IMR-90 (cell line): ENCODE results near the gene BMP2K.

ENCODE experiments used
- BHLHE40 ChIP-seq: fragments of 150-350 bp; IDR thresholded peaks from 2 replicates; pipeline ENCODE4 v1.6.1; 2016; ENCODE audit warnings: mild to moderate bottlenecking, low read depth, low read length
- CHD1 ChIP-seq: IDR thresholded peaks from 2 replicates; pipeline ENCODE4 v1.6.1; 2012; ENCODE audit warnings: low read depth, low read length, improper control_type of control experiment
- FOS ChIP-seq: fragments of 150-350 bp; IDR thresholded peaks from 2 replicates; pipeline ENCODE4 v1.6.1; 2016; ENCODE audit warnings: low read depth, low read length
- MXI1 ChIP-seq: IDR thresholded peaks from 2 replicates; pipeline ENCODE4 v1.6.1; 2012; ENCODE audit warnings: low read depth, mild to moderate bottlenecking, low read length, moderate library complexity, borderline replicate concordance
- NFE2L2 ChIP-seq: fragments of 150-350 bp; IDR thresholded peaks from 2 replicates; pipeline ENCODE4 v1.6.1; 2016; ENCODE audit warnings: low read depth, mild to moderate bottlenecking, low read length
- POLR2A ChIP-seq: IDR thresholded peaks from 2 replicates; pipeline ENCODE4 v1.6.1; 2012; ENCODE audit warnings: mild to moderate bottlenecking, low read depth, low read length
- RFX5 ChIP-seq: IDR thresholded peaks from 2 replicates; pipeline ENCODE4 v1.8.0; 2012; ENCODE audit warnings: low read depth, mild to moderate bottlenecking, low read length, moderate library complexity
- SMC3 ChIP-seq: fragments of 150-350 bp; IDR thresholded peaks from 2 replicates; pipeline ENCODE4 v1.6.1; 2016; ENCODE audit warnings: low read depth, mild to moderate bottlenecking, antibody characterized with exemption, low read length, moderate library complexity
- TF ChIP-seq, protein P1 (sequence below): conservative IDR thresholded peaks from 2 replicates; pipeline ENCODE4 v1.5.1; 2012; ENCODE audit warnings: mild to moderate bottlenecking, low read depth, low read length, improper control_type of control experiment
- TF ChIP-seq, protein P2 (sequence below): fragments of 150-350 bp; IDR thresholded peaks from 2 replicates; pipeline ENCODE4 v1.6.1; 2016; ENCODE audit warnings: low read depth, mild to moderate bottlenecking, low read length, moderate library complexity, borderline replicate concordance

DNA sequence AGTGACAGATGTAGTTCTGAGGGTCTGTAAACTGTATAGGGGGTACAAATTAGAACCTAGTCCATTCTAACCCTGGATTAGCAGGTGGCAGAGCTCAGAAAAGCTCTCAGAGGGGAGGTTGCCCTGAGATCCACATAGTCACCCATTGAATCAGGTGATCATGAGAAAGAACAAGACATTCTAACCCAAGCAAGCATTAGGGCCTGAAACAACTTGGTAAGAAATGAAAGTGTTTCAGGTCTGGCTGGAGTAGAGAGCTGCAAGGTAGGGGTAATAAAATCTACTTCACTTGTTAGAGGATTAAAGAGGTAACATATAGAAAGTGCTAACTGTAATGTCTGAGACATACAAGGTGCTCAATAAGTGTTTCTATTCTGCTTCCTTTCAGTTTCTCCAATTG lies 8.8 kb upstream of the BMP2K start:
- TF ChIP-seq, protein P1, sequence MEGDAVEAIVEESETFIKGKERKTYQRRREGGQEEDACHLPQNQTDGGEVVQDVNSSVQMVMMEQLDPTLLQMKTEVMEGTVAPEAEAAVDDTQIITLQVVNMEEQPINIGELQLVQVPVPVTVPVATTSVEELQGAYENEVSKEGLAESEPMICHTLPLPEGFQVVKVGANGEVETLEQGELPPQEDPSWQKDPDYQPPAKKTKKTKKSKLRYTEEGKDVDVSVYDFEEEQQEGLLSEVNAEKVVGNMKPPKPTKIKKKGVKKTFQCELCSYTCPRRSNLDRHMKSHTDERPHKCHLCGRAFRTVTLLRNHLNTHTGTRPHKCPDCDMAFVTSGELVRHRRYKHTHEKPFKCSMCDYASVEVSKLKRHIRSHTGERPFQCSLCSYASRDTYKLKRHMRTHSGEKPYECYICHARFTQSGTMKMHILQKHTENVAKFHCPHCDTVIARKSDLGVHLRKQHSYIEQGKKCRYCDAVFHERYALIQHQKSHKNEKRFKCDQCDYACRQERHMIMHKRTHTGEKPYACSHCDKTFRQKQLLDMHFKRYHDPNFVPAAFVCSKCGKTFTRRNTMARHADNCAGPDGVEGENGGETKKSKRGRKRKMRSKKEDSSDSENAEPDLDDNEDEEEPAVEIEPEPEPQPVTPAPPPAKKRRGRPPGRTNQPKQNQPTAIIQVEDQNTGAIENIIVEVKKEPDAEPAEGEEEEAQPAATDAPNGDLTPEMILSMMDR, result no peak
- no peak for TF ChIP-seq FOS
- no peak for TF ChIP-seq POLR2A
- no peak for TF ChIP-seq NFE2L2
- TF ChIP-seq, protein P2, sequence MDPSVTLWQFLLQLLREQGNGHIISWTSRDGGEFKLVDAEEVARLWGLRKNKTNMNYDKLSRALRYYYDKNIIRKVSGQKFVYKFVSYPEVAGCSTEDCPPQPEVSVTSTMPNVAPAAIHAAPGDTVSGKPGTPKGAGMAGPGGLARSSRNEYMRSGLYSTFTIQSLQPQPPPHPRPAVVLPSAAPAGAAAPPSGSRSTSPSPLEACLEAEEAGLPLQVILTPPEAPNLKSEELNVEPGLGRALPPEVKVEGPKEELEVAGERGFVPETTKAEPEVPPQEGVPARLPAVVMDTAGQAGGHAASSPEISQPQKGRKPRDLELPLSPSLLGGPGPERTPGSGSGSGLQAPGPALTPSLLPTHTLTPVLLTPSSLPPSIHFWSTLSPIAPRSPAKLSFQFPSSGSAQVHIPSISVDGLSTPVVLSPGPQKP, result no peak
- TF ChIP-seq CHD1, result no peak
- TF ChIP-seq SMC3, result no peak
- no peak for TF ChIP-seq BHLHE40
- TF ChIP-seq RFX5, result no peak
- TF ChIP-seq MXI1, result no peak
